Epithelial cell of proximal tubule (primary cell): Measurements from ENCODE around the gene ALDH3B1. TPM values are rescaled to one million over a fixed set of nuclear protein-coding genes. Genes with fewer than 3 reads are reported as not detected.
"Not testable (repeated sequence)": the region's sequence is repeated elsewhere in the genome, so short reads cannot be mapped to it uniquely, and the experiment has no call there.

Experiments used
- DNase-seq: peaks from one replicate; pipeline ENCODE4 v3.0.0-alpha.2; 2011; ENCODE audit warnings: low read depth
- H3K4me3 ChIP-seq: 2 replicates; pipeline ENCODE4 v1.5.1; 2011; ENCODE audit warnings: low read depth, mild to moderate bottlenecking, low read length
- total RNA-seq: library from RNA; depleted of rRNA; stranded (reverse); fragments of >200 nt; gene quantifications from 2 replicates; pipeline ENCODE4 v1.2.3, GENCODE V29; 2015
- TF ChIP-seq, protein P1 (sequence below): conservative IDR thresholded peaks from 2 replicates; pipeline ENCODE4 v1.5.1; 2012; ENCODE audit warnings: low read depth, mild to moderate bottlenecking, low read length

Gene ALDH3B1
- total RNA-seq, 1 donor from 2014 or later = 3.9 TPM

DNA sequence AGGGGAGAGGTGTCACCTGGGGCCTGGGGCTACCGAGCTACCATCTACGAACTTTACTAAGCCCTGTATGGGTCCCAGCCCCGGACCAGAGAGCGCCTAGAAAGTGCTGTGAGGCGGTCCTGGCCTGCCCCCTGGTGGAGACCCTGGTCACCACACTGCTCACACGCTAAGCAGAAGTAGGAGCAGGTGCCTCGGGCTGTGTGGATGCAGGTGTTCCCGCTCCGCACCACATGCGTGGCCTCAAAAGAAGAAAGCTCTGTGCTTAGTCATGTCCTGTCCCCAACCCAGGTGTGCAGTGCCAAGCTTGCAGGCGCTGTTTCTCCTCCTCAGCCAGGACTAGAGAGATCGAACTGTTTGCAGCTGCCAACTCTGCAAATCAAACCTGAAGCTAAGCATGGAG, 16.3 kb upstream of the ALDH3B1 start:
- H3K4me3 ChIP-seq, DNase-seq: not testable (repeated sequence)
- TF ChIP-seq, protein P1, sequence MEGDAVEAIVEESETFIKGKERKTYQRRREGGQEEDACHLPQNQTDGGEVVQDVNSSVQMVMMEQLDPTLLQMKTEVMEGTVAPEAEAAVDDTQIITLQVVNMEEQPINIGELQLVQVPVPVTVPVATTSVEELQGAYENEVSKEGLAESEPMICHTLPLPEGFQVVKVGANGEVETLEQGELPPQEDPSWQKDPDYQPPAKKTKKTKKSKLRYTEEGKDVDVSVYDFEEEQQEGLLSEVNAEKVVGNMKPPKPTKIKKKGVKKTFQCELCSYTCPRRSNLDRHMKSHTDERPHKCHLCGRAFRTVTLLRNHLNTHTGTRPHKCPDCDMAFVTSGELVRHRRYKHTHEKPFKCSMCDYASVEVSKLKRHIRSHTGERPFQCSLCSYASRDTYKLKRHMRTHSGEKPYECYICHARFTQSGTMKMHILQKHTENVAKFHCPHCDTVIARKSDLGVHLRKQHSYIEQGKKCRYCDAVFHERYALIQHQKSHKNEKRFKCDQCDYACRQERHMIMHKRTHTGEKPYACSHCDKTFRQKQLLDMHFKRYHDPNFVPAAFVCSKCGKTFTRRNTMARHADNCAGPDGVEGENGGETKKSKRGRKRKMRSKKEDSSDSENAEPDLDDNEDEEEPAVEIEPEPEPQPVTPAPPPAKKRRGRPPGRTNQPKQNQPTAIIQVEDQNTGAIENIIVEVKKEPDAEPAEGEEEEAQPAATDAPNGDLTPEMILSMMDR = peak; percentile 49

DNA sequence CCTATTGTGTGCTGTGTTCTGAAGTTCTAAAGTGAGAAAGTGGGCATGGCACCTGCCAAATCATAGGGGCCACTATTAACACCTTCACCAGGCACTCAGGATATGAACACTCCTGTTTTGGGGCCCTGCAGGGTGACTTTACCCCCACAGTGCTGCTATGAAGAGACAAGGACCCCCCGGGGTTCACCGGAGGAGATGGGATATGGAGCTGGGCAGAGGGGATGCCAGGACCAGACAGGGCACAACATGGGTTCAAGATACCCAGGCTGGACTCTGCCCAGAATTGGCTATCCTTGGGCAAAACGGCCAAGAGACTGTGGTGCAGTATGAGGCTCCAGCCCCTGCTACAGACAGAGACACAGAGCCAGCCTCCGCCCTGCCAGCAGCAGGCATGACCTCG, 15.7 kb upstream of the ALDH3B1 start:
- not testable (repeated sequence) for DNase-seq, H3K4me3 ChIP-seq

DNA sequence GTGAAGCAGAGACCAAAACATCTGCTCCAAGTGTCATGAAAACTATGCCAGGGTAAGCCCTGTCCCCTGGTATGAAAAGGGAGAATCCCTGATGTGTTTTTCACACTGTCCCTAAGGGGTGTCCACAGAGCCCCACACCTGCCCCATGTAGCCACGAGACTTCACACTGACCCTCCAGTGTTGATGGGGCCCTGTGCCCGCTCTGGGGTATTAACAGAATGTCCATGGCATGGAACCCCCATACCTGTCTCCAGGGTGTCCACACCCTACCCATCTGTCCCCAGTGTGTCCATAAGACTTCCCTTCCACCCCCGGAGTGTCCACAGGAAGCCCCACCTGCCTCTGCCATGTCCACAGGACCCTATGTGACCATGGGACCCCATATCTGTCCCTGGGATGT, 15.0 kb upstream of the ALDH3B1 start:
- not testable (repeated sequence) for DNase-seq, H3K4me3 ChIP-seq

DNA sequence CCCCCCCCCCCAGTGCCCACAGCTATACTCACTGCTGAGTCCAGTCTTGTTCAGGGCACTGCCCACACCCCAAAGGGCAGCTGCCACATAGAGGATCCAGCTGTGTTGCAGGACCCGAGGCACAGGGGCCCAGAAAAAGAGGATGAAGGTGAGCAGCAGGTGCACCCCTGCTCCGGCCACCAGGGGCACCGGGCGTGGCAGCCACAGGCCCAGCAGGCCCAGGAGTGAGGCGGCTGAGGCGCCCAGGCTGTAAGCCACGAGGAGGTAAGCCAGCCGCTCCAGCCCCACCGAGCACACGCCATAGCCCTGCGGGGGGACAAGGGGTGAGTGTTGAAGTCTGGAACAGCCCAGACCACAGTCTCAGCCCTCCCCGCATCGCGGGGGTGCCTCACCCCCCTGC, 14.5 kb upstream of the ALDH3B1 start:
- not testable (repeated sequence) for DNase-seq, H3K4me3 ChIP-seq

DNA sequence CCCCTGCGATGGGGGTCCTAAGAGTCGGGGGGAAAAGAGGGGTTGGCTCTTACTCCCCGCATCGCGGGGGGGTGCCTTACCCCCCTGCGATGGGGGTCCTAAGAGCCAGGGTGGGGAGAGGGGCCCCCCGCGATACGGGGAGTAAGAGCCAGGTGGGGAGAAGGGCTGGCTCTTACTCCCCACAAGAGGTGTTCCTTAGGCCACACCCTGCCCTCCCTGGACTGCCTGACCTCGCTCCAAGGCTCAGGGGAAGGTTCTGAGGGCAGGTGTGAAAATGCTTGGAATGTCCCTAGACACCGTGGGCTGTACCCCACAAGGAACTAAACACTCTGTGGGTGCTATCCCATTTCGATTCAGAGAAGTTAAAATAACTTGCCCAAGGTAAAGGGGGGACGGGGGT, 14.1 kb upstream of the ALDH3B1 start:
- no peak overlapping the region for H3K4me3 ChIP-seq
- TF ChIP-seq, protein P1 = no peak
- no peak for DNase-seq

DNA sequence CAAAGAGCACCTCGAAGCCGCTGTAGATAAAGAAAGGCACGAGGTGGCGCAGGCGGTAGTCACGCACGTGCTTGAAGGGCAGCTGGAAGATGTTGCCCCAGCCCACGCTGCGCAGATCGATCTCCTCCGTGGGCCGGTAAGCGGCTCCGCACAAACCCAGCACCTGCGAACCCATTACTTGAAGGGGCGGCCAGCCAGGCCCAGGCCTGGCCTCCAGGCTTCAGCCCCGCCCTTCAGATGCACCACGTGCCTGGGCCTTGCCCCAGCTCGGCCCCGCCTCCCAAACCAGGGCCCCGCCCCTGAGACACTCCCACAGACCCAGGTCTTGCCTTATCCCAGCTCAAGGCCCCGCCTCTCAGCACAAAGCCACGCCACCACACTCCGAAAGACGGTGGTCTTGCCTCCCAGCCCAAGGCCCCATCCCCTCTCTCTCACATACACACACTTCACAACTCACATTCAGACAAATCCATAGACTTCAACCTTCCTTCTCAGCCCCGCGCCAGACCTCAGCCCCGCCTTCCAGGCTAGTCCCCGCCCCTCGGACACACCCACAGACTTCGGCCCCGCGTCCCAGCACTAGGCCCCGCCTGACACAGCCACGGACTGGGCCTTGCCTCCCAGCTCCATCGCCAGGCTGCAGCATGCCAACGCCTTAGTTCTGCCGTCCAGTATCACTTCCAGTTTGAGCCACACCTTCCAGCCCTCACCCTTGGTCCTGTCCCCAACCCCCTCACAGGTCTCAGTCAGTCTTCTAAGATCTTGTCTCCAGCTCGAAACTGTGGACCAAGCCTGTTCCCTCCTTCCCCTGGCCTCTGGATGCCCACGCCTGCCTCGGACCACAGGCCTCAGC, 13.3 kb upstream of the ALDH3B1 start:
- TF ChIP-seq, protein P1 = no peak
- no peak overlapping the region for H3K4me3 ChIP-seq
- no peak for DNase-seq

DNA sequence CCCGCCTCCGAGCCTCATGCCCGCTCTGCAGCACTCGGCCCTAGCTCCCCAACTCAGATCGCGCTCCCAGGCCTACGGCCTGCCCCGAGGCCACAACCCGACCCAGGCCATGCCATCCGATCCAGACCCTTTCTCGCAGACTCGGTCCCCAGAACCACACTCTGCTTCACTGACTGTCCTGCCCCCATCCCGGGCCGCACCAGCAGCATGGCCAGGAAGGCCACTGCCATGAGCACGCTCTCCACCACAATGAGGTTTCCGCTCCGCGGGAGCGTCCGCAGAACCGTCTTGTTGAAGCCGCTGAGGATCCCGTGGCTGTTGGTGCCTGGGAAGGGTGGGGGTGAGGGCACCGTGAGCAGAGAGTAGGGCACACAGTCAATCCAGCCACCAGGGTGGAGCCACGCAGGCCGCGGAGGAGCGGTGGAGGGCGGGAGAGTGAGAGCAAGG, 12.6 kb upstream of the ALDH3B1 start:
- TF ChIP-seq, protein P1 = no peak
- DNase-seq = no peak
- H3K4me3 ChIP-seq = no peak overlapping the region

DNA sequence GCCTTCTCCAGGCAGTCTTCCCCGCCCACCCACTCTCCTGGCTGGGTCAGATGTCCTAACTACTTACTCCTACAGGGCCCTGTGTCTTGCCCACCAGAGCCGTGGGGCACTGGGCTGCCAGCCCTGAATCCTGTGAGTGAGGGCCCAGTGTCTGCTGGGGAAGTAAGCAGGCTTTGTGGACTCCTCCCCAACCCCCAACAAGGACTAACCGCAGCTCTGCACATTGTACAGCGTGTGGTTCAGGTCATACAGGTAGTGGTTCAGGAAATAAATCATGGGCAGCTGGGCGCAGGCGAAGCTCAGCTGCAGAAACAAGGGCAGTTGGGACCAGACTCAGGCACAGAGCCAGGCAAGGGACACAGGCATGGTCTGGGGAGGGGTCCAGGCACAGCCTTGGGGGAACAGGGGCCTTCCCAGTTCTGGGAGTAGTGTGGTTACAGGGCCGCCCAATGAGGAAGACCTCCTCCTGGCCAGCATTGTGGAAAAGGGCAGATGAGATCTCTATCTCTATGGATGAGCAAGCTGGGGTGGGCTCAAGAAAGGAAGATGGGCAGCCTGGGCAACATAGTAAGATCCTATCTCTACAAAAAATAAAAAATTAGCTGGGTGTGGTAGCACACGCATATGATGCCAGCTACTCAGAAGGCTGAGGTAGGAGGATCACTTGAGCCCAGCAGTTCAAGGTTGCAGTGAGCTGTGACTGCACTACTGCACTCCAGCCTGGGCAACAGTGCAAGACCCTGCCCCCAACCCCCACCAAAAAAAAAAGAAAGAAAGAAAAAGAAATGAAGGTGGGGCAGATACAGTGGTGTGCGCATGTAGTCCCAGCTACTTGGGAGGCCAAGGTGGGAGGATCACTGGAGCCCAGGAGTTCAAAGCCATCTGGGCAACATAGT, 11.7 kb upstream of the ALDH3B1 start:
- TF ChIP-seq, protein P1 = no peak
- no peak overlapping the region for H3K4me3 ChIP-seq
- DNase-seq = no peak
